Mesothelial cell of epicardium (in vitro differentiated cells): ENCODE data around the gene ADAM19. TPM values are rescaled to one million over a fixed set of nuclear protein-coding genes. Genes with fewer than 3 reads are reported as not detected.

Experiments used
- DNase-seq, 2 experiments: peaks; one replicate each; pipeline ENCODE4 v3.0.0; 2021; ENCODE audit warnings: low spot score in 2 of 2; ENCODE audit not compliant: unreplicated experiment in 2 of 2
- H3K27ac Mint-ChIP-seq: 2 replicates; pipeline ENCODE4 v1.8.0; 2021; ENCODE audit warnings: mixed read lengths
- H3K27me3 Mint-ChIP-seq: 2 replicates; pipeline ENCODE4 v1.8.0; 2021; ENCODE audit warnings: low read depth, mixed read lengths
- H3K36me3 Mint-ChIP-seq: 2 replicates; pipeline ENCODE4 v1.8.0; 2021; ENCODE audit warnings: mixed read lengths
- H3K4me1 Mint-ChIP-seq: 2 replicates; pipeline ENCODE4 v1.8.0; 2021; ENCODE audit warnings: mixed read lengths
- H3K4me3 Mint-ChIP-seq: 2 replicates; pipeline ENCODE4 v1.8.0; 2021; ENCODE audit warnings: mild to moderate bottlenecking, moderate library complexity, mixed read lengths
- H3K9me3 Mint-ChIP-seq: 2 replicates; pipeline ENCODE4 v1.8.0; 2021; ENCODE audit warnings: mixed read lengths
- CTCF ChIP-seq: fragments of 200-600 bp; sonication (generic); IDR thresholded peaks from one replicate; pipeline ENCODE4 v1.5.0; 2021; ENCODE audit warnings: antibody characterized with exemption; ENCODE audit not compliant: unreplicated experiment
- total RNA-seq: library from RNA; stranded (reverse); gene quantifications from 3 replicates; pipeline ENCODE4 v1.2.1, GENCODE V29; 2021

Gene ADAM19
- total RNA-seq, 1 donor from 2014 or later, result 19.7 TPM

GRCh38 chr5:157529002-157529401 lies 46.6 kb downstream of the ADAM19 start:
- Mint-ChIP-seq H3K4me3 (no peak overlapping the region), H3K27ac (no peak overlapping the region), H3K36me3 (no peaks in the 10 kb centered on the region), H3K9me3 (no peaks in the 10 kb centered on the region), H3K4me1 (peaks cover 16% of the 10 kb centered on the region), H3K27me3 (no peaks in the 10 kb centered on the region)
- DNase-seq, result no peak
- TF ChIP-seq CTCF, result no peak

- H3K4me3 Mint-ChIP-seq, result no peak overlapping the region
- no peaks in the 10 kb centered on the region for H3K9me3 Mint-ChIP-seq
- peak overlapping the region; percentile 68 for H3K27ac Mint-ChIP-seq
- no peak for DNase-seq
- no peak for TF ChIP-seq CTCF
- H3K4me1 Mint-ChIP-seq, result peaks cover 16% of the 10 kb centered on the region
- no peaks in the 10 kb centered on the region for H3K36me3 Mint-ChIP-seq
- H3K27me3 Mint-ChIP-seq, result no peaks in the 10 kb centered on the region
These were observed 47.4 kb downstream of the ADAM19 start for GRCh38 chr5:157528036-157528632.

GRCh38 chr5:157524887-157525286 lies 50.7 kb downstream of the ADAM19 start:
- no peaks in the 10 kb centered on the region for H3K27me3 Mint-ChIP-seq
- H3K9me3 Mint-ChIP-seq, result no peaks in the 10 kb centered on the region
- H3K4me1 Mint-ChIP-seq, result peaks cover 16% of the 10 kb centered on the region
- no peak for TF ChIP-seq CTCF
- no peak for DNase-seq
- H3K27ac Mint-ChIP-seq, result no peak overlapping the region
- H3K4me3 Mint-ChIP-seq, result no peak overlapping the region
- no peaks in the 10 kb centered on the region for H3K36me3 Mint-ChIP-seq

- H3K4me3 Mint-ChIP-seq, result no peak overlapping the region
- H3K36me3 Mint-ChIP-seq, result no peaks in the 10 kb centered on the region
- TF ChIP-seq CTCF, result no peak
- H3K9me3 Mint-ChIP-seq, result no peaks in the 10 kb centered on the region
- peaks cover 16% of the 10 kb centered on the region for H3K4me1 Mint-ChIP-seq
- H3K27me3 Mint-ChIP-seq, result no peaks in the 10 kb centered on the region
- H3K27ac Mint-ChIP-seq, result no peak overlapping the region
- no peak for DNase-seq
These were observed 51.6 kb downstream of the ADAM19 start for GRCh38 chr5:157523976-157524375.

GRCh38 chr5:157521704-157522029 lies 53.9 kb downstream of the ADAM19 start:
- Mint-ChIP-seq H3K4me1 (peaks cover 18% of the 10 kb centered on the region), H3K36me3 (no peaks in the 10 kb centered on the region), H3K9me3 (no peaks in the 10 kb centered on the region), H3K27me3 (no peaks in the 10 kb centered on the region), H3K27ac (no peak overlapping the region), H3K4me3 (no peak overlapping the region)
- no peak for DNase-seq
- no peak for TF ChIP-seq CTCF
